Neutrophil (primary cell): Measurements from ENCODE around the gene NUAK1.

Experiments used
- H3K27ac ChIP-seq: fragments of 200-600 bp; sonication (generic); 2 replicates; pipeline ENCODE4 v1.5.1; 2016; ENCODE audit warnings: mild to moderate bottlenecking, moderate library complexity
- H3K27me3 ChIP-seq: fragments of 200-600 bp; sonication (generic); 2 replicates; pipeline ENCODE4 v1.6.0; 2016; ENCODE audit warnings: mild to moderate bottlenecking
- H3K36me3 ChIP-seq: fragments of 200-600 bp; sonication (generic); 2 replicates; pipeline ENCODE4 v1.5.1; 2017
- H3K4me1 ChIP-seq, 2 experiments: fragments of 200-600 bp in 1 of 2; sonication (generic) in 1 of 2; 1 replicate in 1 of 2; 2 replicates in 1 of 2; pipeline versions ENCODE4 v1.5.1 to v1.6.1; 2013 to 2016; ENCODE audit warnings: low read depth in 1 of 2, low read length in 1 of 2, mild to moderate bottlenecking in 1 of 2, moderate library complexity in 1 of 2; ENCODE audit not compliant: control insufficient read depth in 1 of 2, insufficient read depth in 1 of 2
- H3K4me3 ChIP-seq, 2 experiments: fragments of 200-600 bp in 1 of 2; sonication (generic) in 1 of 2; 1 replicate in 1 of 2; 2 replicates in 1 of 2; pipeline ENCODE4 v1.5.1; 2013 to 2016; ENCODE audit warnings: low read depth in 1 of 2, low read length in 1 of 2, mild to moderate bottlenecking in 1 of 2, moderate library complexity in 1 of 2
- H3K9me3 ChIP-seq: fragments of 200-600 bp; sonication (generic); 2 replicates; pipeline ENCODE4 v1.5.1; 2016
- CTCF ChIP-seq: fragments of 200-600 bp; sonication (generic); IDR thresholded peaks from 2 replicates; pipeline ENCODE4 v1.5.1; 2016; ENCODE audit warnings: antibody characterized with exemption

The NUAK1 gene

GRCh38 chr12:106088246-106088808, 50.4 kb downstream of the NUAK1 start:
- no peak overlapping the region for H3K4me3 ChIP-seq

GRCh38 chr12:106086696-106087095, 52.1 kb downstream of the NUAK1 start:
- H3K4me3 ChIP-seq = no peak overlapping the region
- no peaks in the 10 kb centered on the region for H3K36me3 ChIP-seq
- H3K27me3 ChIP-seq = peaks cover 19% of the 10 kb centered on the region
- no peaks in the 10 kb centered on the region for H3K4me1 ChIP-seq
- no peak for TF ChIP-seq CTCF
- no peak overlapping the region for H3K27ac ChIP-seq
- H3K9me3 ChIP-seq = no peaks in the 10 kb centered on the region

More at GRCh38 chr12:106088246-106088808, 50.4 kb downstream of the NUAK1 start:
- no peaks in the 10 kb centered on the region for H3K4me1 ChIP-seq
- no peaks in the 10 kb centered on the region for H3K9me3 ChIP-seq
- no peak overlapping the region for H3K27ac ChIP-seq
- no peak for TF ChIP-seq CTCF
- H3K27me3 ChIP-seq = peaks cover 15% of the 10 kb centered on the region
- no peaks in the 10 kb centered on the region for H3K36me3 ChIP-seq

GRCh38 chr12:106085213-106085612, 53.5 kb downstream of the NUAK1 start:
- no peaks in the 10 kb centered on the region for H3K4me1 ChIP-seq

GRCh38 chr12:106084759-106085158, 54.0 kb downstream of the NUAK1 start:
- Histone ChIP-seq H3K4me1 (no peaks in the 10 kb centered on the region), H3K4me3 (no peak overlapping the region), H3K27me3 (peaks cover 19% of the 10 kb centered on the region), H3K9me3 (no peaks in the 10 kb centered on the region), H3K36me3 (no peaks in the 10 kb centered on the region), H3K27ac (no peak overlapping the region)
- TF ChIP-seq CTCF = no peak

More at GRCh38 chr12:106085213-106085612, 53.5 kb downstream of the NUAK1 start:
- no peak overlapping the region for H3K27ac ChIP-seq
- H3K27me3 ChIP-seq = peaks cover 19% of the 10 kb centered on the region
- H3K4me3 ChIP-seq = no peak overlapping the region
- no peaks in the 10 kb centered on the region for H3K9me3 ChIP-seq
- H3K36me3 ChIP-seq = no peaks in the 10 kb centered on the region
- TF ChIP-seq CTCF = no peak

GRCh38 chr12:106084014-106084671, 54.6 kb downstream of the NUAK1 start:
- no peak for TF ChIP-seq CTCF
- H3K27me3 ChIP-seq = peaks cover 19% of the 10 kb centered on the region
- H3K4me3 ChIP-seq = no peak overlapping the region
- H3K27ac ChIP-seq = no peak overlapping the region
- H3K36me3 ChIP-seq = no peaks in the 10 kb centered on the region
- H3K4me1 ChIP-seq = no peaks in the 10 kb centered on the region
- H3K9me3 ChIP-seq = no peaks in the 10 kb centered on the region
